ENCODE results near the gene RAB11B. TPM values are rescaled to one million over a fixed set of nuclear protein-coding genes. Genes with fewer than 3 reads are reported as not detected.

The RAB11B gene
- total and polyA plus RNA-seq, 9 of the 15 experiments (the other 6 are each of a cell fraction or from before 2014, with no cell fraction given): 0.74 to 71.0 (median 13.8) TPM

DNA sequence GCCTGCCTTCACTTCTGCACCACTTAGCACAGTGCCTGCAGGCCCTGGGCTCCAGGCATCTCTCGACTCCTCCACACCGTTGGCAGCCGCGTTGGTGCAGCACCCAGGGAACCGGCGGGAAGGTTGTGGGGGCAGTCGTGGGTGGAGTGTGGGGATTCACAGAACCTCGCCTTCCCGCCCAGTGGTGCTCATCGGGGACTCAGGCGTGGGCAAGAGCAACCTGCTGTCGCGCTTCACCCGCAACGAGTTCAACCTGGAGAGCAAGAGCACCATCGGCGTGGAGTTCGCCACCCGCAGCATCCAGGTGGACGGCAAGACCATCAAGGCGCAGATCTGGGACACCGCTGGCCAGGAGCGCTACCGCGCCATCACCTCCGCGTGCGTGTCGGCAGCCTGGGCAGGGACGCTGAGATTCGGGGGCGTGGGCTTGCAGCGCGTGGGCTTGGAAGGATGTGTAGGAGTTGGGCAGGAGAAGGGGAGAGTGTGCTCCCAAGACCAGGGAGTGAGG lies 9.6 kb downstream of the RAB11B start:
- peaks cover 33% of the 10 kb centered on the region for H4K20me1 ChIP-seq (replicated peaks; ENCODE audit: control insufficient read depth, insufficient read depth, low read length)
- in situ Hi-C loops (cut with MboI): loop anchor here (5.0 kb wide), 1 partner anchor 42 kb away; no protein-coding TSS in a partner anchor
- H3K27me3 ChIP-seq (ENCODE audit: control insufficient read depth in 2 of 2, insufficient read depth in 2 of 2, low read length in 2 of 2): no peaks in the 10 kb centered on the region
- no peak for ATAC-seq
- H3K9me1 ChIP-seq (ENCODE audit: control insufficient read depth, insufficient read depth, low read length): peaks cover 9% of the 10 kb centered on the region
- CTCF ChIA-PET (ENCODE audit: low intra/inter-chr PET ratio): no interaction called here
- whole genome bisulfite sequencing (ENCODE audit: insufficient coverage, low coverage, missing lambda C conversion rate): 91% methylated on average over 22 of the region's 34 CpGs
- peaks cover 29% of the 10 kb centered on the region for H3K79me2 ChIP-seq (ENCODE audit: control insufficient read depth, insufficient read depth, low read length)
- TF ChIP-seq RBFOX2 (IDR thresholded peaks at IDR 0.05; ENCODE audit: low read depth, low read length) (peak; percentile 36; the same call in 1 of the 2 replicates), SIRT6 (IDR thresholded peaks at IDR 0.05; ENCODE audit: low read depth, low read length) (no peak), POLR2G (IDR thresholded peaks at IDR 0.05; ENCODE audit: low read depth, low read length) (peak; percentile 55; the same call in 1 of the 2 replicates)
- TF ChIP-seq, protein P1, sequence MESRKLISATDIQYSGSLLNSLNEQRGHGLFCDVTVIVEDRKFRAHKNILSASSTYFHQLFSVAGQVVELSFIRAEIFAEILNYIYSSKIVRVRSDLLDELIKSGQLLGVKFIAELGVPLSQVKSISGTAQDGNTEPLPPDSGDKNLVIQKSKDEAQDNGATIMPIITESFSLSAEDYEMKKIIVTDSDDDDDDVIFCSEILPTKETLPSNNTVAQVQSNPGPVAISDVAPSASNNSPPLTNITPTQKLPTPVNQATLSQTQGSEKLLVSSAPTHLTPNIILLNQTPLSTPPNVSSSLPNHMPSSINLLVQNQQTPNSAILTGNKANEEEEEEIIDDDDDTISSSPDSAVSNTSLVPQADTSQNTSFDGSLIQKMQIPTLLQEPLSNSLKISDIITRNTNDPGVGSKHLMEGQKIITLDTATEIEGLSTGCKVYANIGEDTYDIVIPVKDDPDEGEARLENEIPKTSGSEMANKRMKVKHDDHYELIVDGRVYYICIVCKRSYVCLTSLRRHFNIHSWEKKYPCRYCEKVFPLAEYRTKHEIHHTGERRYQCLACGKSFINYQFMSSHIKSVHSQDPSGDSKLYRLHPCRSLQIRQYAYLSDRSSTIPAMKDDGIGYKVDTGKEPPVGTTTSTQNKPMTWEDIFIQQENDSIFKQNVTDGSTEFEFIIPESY (CRISPR knock-in tag; IDR thresholded peaks at IDR 0.05): peak; percentile 75
- peaks cover 12 to 59% of the 10 kb centered on the region in 2 experiments; a peak in 4 of 5 replicates for H3K4me1 ChIP-seq (replicated peaks in 1 of 2; ENCODE audit: control insufficient read depth in 2 of 2, insufficient read depth in 2 of 2, low read length in 2 of 2)
- peaks cover 32% of the 10 kb centered on the region; the same call in 1 of the 3 replicates for H3K36me3 ChIP-seq (ENCODE audit: control insufficient read depth, insufficient read depth, low read length)
- no peak overlapping the region for H3K4me3 ChIP-seq
- POLR2A ChIA-PET: interaction anchor here (0.5 kb wide), 1 partner anchor 43 kb away, joined by 3 read pairs; no protein-coding TSS in a partner anchor
- no peak for DNase-seq (ENCODE audit: extremely low read depth in 1 of 4, low spot score in 3 of 4)
- H3K9ac ChIP-seq (ENCODE audit: insufficient read depth in 1 of 2, low read depth in 2 of 2, low read length in 2 of 2): 0 out of 4 replicates have a peak overlapping the region, but pooled peaks of 1 of the 2 experiments have one; percentile 17
- BruUV-seq (replicated peaks): no TSS peak
- H3K27ac ChIP-seq (ENCODE audit: extremely low read depth, low read depth, low read length): no peak overlapping the region
- no peak for FAIRE-seq
- intact Hi-C loops (cut with micrococcal nuclease): no loop called here
- no peaks in the 10 kb centered on the region for H3K9me3 ChIP-seq (replicated peaks; ENCODE audit: control insufficient read depth, insufficient read depth, low read depth, low read length)
- H2AFZ ChIP-seq (ENCODE audit: low read depth, low read length): no peak overlapping the region
- H3K4me2 ChIP-seq (ENCODE audit: insufficient read depth, low read length): no peak overlapping the region

All from K562 (cell line).